PC-9 (cell line): ENCODE data around the gene POU4F3. TPM values are rescaled to one million over a fixed set of nuclear protein-coding genes. Genes with fewer than 3 reads are reported as not detected.

Experiments used
- Bru-seq: library from RNA; stranded (reverse); fragments of 400-500 nt; gene quantifications from one replicate; lab custom pipeline; 2021; lab: Mats Ljungman, UMichigan
- BruChase-seq, 2 experiments: library from RNA; stranded (reverse); fragments of 400-500 nt; gene quantifications; one replicate each; lab custom pipeline; 2021; lab: Mats Ljungman, UMichigan
- BruUV-seq: library from RNA; stranded (reverse); fragments of 400-500 nt; replicated peaks from 2 replicates; lab custom pipeline; 2021; lab: Mats Ljungman, UMichigan
- CTCF ChIA-PET: fragments of 300-600 bp; sonication (Branson Sonifier 250); formaldehyde crosslinking; loops from one replicate; lab custom pipeline; 2022; ENCODE audit warnings: antibody characterized with exemption; lab: Charles Lee
- POLR2A ChIA-PET: fragments of 300-600 bp; sonication (Branson Sonifier 250); formaldehyde crosslinking; loops from one replicate; lab custom pipeline; 2022; ENCODE audit warnings: antibody characterized with exemption; ENCODE audit not compliant: unreplicated experiment; lab: Charles Lee
- DNase-seq, 2 experiments: peaks; one replicate each; pipeline versions ENCODE4 v3.0.0 to v3.0.0-alpha.2; 2015 to 2022; ENCODE audit warnings: mixed read lengths in 1 of 2
- H2AFZ ChIP-seq: fragments of 200-600 bp; sonication (generic); 2 replicates; pipeline ENCODE4 v1.8.1; 2017; ENCODE audit warnings: antibody characterized with exemption
- H3F3A ChIP-seq: fragments of 200-600 bp; sonication (generic); 2 replicates; pipeline ENCODE4 v1.8.1; 2017; ENCODE audit warnings: antibody characterized with exemption, mild to moderate bottlenecking, low read depth; ENCODE audit not compliant: insufficient read depth
- H3K27ac ChIP-seq: fragments of 200-600 bp; sonication (generic); 2 replicates; pipeline ENCODE4 v1.6.1; 2016; ENCODE audit warnings: mixed run types
- H3K27me3 ChIP-seq: fragments of 200-600 bp; sonication (generic); 2 replicates; pipeline ENCODE4 v1.6.1; 2016; ENCODE audit warnings: low read depth, mixed run types; ENCODE audit not compliant: insufficient read depth
- H3K36me3 ChIP-seq: fragments of 200-600 bp; sonication (generic); 2 replicates; pipeline ENCODE4 v1.6.1; 2016; ENCODE audit warnings: low read depth, mixed run types
- H3K4me1 ChIP-seq: fragments of 200-600 bp; sonication (generic); replicated peaks from 2 replicates; pipeline ENCODE4 v1.6.1; 2016; ENCODE audit warnings: mixed run types; ENCODE audit not compliant: insufficient read depth
- H3K4me2 ChIP-seq: fragments of 200-600 bp; sonication (generic); 2 replicates; pipeline ENCODE4 v1.6.1; 2017; ENCODE audit warnings: mixed run types
- H3K4me3 ChIP-seq: fragments of 200-600 bp; sonication (generic); 2 replicates; pipeline ENCODE4 v1.6.1; 2016; ENCODE audit warnings: mixed run types
- H3K79me2 ChIP-seq: fragments of 200-600 bp; sonication (generic); 2 replicates; pipeline ENCODE4 v1.6.1; 2017; ENCODE audit warnings: low read depth, mixed run types
- H3K9me2 ChIP-seq: fragments of 200-600 bp; sonication (generic); 2 replicates; pipeline ENCODE4 v1.8.1; 2017; ENCODE audit warnings: mild to moderate bottlenecking; ENCODE audit not compliant: insufficient read depth
- H3K9me3 ChIP-seq: fragments of 200-600 bp; sonication (generic); 2 replicates; pipeline ENCODE4 v1.8.1; 2016; ENCODE audit warnings: low read depth; ENCODE audit not compliant: insufficient read depth
- H4K20me1 ChIP-seq: fragments of 200-600 bp; sonication (generic); 2 replicates; pipeline ENCODE4 v1.8.1; 2017; ENCODE audit not compliant: insufficient read depth
- CTCF ChIP-seq: fragments of 200-600 bp; sonication (generic); conservative IDR thresholded peaks from 2 replicates; pipeline ENCODE4 v1.6.1; 2017; ENCODE audit warnings: mixed run types, antibody characterized with exemption, mild to moderate bottlenecking, moderate library complexity
- EZH2 ChIP-seq: fragments of 200-600 bp; sonication (generic); IDR thresholded peaks from 2 replicates; pipeline ENCODE4 v1.8.0; 2017; ENCODE audit warnings: antibody characterized with exemption, low read depth
- intact Hi-C: fragments of 100-400 bp; cut with micrococcal nuclease; formaldehyde crosslinking; loops from one replicate; pipeline ENCODE4 v1.10.0; 2022; ENCODE audit not compliant: unreplicated experiment
- long read RNA-seq: library from polyadenylated mRNA; stranded (forward); transcript quantifications from one replicate; pipeline ENCODE4 v2.0.0, GENCODE V29; 2022
- total RNA-seq: library from RNA; stranded (reverse); gene quantifications from 2 replicates; pipeline ENCODE4 v1.2.3, GENCODE V29; 2021

The POU4F3 gene
- 0.23 TPM in 1 of 2 replicates, not detected in the other for total RNA-seq
- Bru-seq, nascent RNA = percentile 14 among the genes with signal in this experiment
- percentile 33 among the genes with signal in this experiment for BruChase-seq, experiment 1, labeled RNA remaining after a 2-hour chase
- percentile 47 among the genes with signal in this experiment for BruChase-seq, experiment 2, labeled RNA remaining after a 6-hour chase
- long read RNA-seq = 0 reads

- no peak within 1 kb of the TSS for H3K4me3 ChIP-seq
These were observed at the start of gene POU4F3 for GRCh38 chr5:146338774-146339714. Gene POU4F3 (plus strand): TSS chr5:146338839. CDS start chr5:146339113, 274 bp downstream.

GRCh38 chr5:146290318-146290717 lies 48.3 kb upstream of the POU4F3 start:
- H3K9me2 ChIP-seq = no peaks in the 10 kb centered on the region
- no peak overlapping the region for H3K4me3 ChIP-seq
- CTCF ChIA-PET = interaction anchor here (0.6 kb wide), 1 partner anchor 187 kb away, joined by 7 read pairs; no protein-coding TSS in a partner anchor
- no peaks in the 10 kb centered on the region for H3K9me3 ChIP-seq
- DNase-seq = peak in 1 of 2 experiments; percentile 81
- H3K27ac ChIP-seq = peak overlapping the region; percentile 42
- POLR2A ChIA-PET = no interaction called here
- H3F3A ChIP-seq = peaks cover 28% of the 10 kb centered on the region
- TF ChIP-seq EZH2 = no peak
- no peaks in the 10 kb centered on the region for H3K27me3 ChIP-seq
- intact Hi-C loops = loop anchor here (5.0 kb wide), 1 partner anchor 157 kb away; the partner anchor contains the start of gene TCERG1
- peaks cover 26% of the 10 kb centered on the region for H3K4me1 ChIP-seq
- H3K4me2 ChIP-seq = peak overlapping the region; percentile 33
- H2AFZ ChIP-seq = no peak overlapping the region
- H3K36me3 ChIP-seq = peaks cover 20% of the 10 kb centered on the region; the same call in 1 of the 2 replicates
- H4K20me1 ChIP-seq = no peaks in the 10 kb centered on the region
- H3K79me2 ChIP-seq = no peaks in the 10 kb centered on the region
- no TSS peak for BruUV-seq

More at GRCh38 chr5:146338774-146339714, at the start of gene POU4F3:
- POLR2A ChIA-PET = no interaction called here
- no TSS peak for BruUV-seq
- no peak for DNase-seq
- Histone ChIP-seq H3K4me2 (no peak within 1 kb of the TSS), H3K36me3 (no peaks in the 10 kb centered on the region), H4K20me1 (no peaks in the 10 kb centered on the region), H3K27ac (no peak within 1 kb of the TSS), H3K9me3 (no peaks in the 10 kb centered on the region), H2AFZ (no peak within 1 kb of the TSS), H3K9me2 (no peaks in the 10 kb centered on the region), H3K4me1 (no peaks in the 10 kb centered on the region), H3F3A (no peaks in the 10 kb centered on the region), H3K79me2 (no peaks in the 10 kb centered on the region), H3K27me3 (peaks cover 62% of the 10 kb centered on the region)
- intact Hi-C loops = no loop called here
- TF ChIP-seq EZH2 = no peak
- no peak for TF ChIP-seq CTCF
- CTCF ChIA-PET = no interaction called here

GRCh38 chr5:146291421-146292074 lies 47.1 kb upstream of the POU4F3 start:
- no peak overlapping the region for H3K27ac ChIP-seq
- no TSS peak for BruUV-seq
- no peak overlapping the region for H2AFZ ChIP-seq
- POLR2A ChIA-PET = no interaction called here
- peaks cover 25% of the 10 kb centered on the region for H3K4me1 ChIP-seq
- H4K20me1 ChIP-seq = no peaks in the 10 kb centered on the region
- intact Hi-C loops = loop anchor here (1.0 to 5.0 kb wide), 2 partner anchors 136 to 156 kb away; partner anchors contain the start of gene TCERG1
- H3K36me3 ChIP-seq = peaks cover 13% of the 10 kb centered on the region; the same call in 1 of the 2 replicates
- H3K9me3 ChIP-seq = no peaks in the 10 kb centered on the region
- H3K27me3 ChIP-seq = no peaks in the 10 kb centered on the region
- TF ChIP-seq CTCF (peak; percentile 75), EZH2 (no peak)
- CTCF ChIA-PET = interaction anchor here (0.7 kb wide), 1 partner anchor 22 kb away, joined by 6 read pairs; no protein-coding TSS in a partner anchor
- H3K79me2 ChIP-seq = no peaks in the 10 kb centered on the region
- H3F3A ChIP-seq = peaks cover 28% of the 10 kb centered on the region
- no peaks in the 10 kb centered on the region for H3K9me2 ChIP-seq
- H3K4me2 ChIP-seq = no peak overlapping the region
- no peak overlapping the region for H3K4me3 ChIP-seq
- DNase-seq = no peak
